NCI-H345 (cell line): Measurements from ENCODE around the gene NLRX1.
A peak's percentile ranks its signal among the peaks of the same experiment; 100 is the strongest.
"Not testable (repeated sequence)": the region's sequence is repeated elsewhere in the genome, so short reads cannot be mapped to it uniquely, and the experiment has no call there.

Source experiments
- DNase-seq: peaks from one replicate; lab custom pipeline; 2025; lab: John Stamatoyannopoulos, UW

Gene NLRX1

GRCh38 chr11:119154178-119154577, 14.3 kb upstream of the NLRX1 start:
- no peak for DNase-seq

DNA sequence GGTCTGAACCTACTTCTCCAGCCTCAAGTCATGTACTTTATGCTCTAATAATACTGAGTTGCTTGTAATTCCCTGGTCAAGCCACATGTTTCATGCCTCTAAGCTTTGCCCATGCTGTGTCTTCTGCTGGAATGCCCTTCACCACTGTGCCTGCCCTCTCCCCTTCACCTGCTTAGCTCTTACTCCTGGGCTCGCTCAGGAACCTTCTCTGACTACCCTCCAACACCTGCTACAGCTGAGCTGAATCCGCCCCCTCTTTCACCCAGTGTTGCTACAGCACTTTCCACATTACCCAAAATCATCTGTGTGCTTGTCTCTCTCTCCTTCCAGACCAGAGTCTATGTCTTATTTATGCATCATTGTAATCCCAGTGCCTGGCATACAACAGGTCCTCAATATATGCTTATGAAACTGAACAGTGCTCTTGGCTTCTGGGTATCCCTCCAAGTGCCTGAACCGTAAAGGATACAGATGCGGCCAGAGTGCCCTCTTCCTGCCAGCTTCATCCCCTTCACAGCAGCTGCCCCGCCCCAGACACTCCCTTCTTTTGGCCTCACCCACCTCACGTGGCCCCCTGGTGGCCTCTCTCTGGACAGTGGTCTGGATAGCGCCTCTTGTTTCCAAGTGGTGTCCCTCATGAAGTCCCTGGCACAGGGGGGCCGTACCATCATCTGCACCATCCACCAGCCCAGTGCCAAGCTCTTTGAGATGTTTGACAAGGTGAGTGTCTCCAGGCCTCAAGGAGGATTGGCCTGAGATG, 12.6 kb upstream of the NLRX1 start:
- no peak for DNase-seq

DNA sequence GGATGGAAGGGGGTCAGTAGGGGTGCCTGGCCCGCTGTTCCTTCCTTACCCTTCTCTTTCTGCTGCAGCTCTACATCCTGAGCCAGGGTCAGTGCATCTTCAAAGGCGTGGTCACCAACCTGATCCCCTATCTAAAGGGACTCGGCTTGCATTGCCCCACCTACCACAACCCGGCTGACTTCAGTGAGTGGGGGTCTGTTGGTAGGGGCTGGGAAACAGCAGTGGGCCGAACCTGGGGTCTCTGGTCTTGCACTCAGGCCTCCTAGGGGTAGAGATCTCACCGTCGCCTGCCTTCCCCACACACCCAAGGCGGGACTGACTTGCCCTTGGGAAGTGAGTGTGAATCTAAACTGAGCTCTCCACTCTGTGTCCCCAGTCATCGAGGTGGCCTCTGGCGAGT, 12.0 kb upstream of the NLRX1 start:
- DNase-seq, result no peak

DNA sequence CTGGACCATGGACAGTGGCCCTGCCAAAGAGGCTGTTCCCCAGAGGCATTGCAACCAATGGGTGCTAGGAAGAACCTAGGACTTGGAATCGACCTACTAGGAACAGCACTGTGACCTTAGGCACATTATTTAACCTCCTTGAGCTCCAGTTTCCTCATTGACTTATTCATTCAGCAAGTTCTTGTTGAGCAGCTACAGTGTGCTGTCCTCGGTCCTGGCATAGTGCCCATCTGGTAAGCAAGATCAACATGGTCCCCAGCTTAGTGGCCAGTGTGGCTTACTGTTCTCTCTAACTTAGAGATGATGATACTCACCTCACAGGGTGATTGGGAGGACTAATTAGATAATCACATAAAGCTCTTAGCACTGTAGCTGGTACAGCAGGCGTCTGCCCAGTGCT, 11.5 kb upstream of the NLRX1 start:
- no peak for DNase-seq

- DNase-seq, result no peak
Observed at GRCh38 chr11:119158467-119158866, 10.1 kb upstream of the NLRX1 start.

GRCh38 chr11:119160151-119160550, 8.4 kb upstream of the NLRX1 start:
- no peak for DNase-seq

DNA sequence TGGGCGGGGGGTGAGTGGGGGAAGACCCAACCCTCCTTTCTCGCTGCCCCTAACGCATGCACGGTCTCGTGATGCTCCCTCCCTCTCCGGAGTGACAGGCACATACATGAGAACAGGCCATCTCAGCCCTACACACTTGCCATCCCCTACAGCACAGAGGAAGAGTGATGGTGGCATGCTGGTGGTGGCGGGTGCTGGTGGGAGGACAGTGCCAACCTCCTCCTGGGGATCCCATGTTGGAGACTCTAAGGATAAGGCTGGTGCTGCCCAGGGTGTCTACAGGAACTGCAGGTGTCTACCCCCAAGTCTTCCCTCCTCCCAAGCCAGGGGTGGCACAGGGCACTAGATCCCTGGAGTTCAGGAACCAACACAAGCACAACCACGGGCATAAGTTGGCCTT, 6.7 kb upstream of the NLRX1 start:
- DNase-seq, result no peak

GRCh38 chr11:119166368-119167076, 2.0 kb upstream of the NLRX1 start:
- no peak for DNase-seq

- DNase-seq, result not testable (repeated sequence)
Observed at GRCh38 chr11:119167077-119167458, 1.5 kb upstream of the NLRX1 start.

DNA sequence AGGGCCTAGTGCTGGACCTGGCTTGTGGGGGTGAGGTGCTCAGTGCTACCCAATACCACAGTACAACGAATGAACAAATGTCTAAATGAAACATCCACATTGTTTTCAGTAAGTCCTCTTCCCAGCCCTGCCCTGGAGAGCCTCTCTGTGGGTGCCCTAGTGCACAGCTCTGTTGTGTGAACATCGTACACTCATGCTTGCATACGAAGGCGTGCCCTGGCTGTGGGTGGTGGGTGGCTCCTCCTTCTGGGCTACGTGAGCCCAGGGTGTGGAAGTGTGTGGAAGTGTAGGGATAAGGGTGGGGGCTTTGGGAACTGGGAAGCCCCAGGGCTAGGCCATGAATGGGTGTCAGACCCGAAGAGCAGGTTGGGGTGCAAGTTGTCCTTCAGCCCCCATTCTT, 592 bp upstream of the NLRX1 start:
- DNase-seq, result no peak

- DNase-seq, result no peak
Observed at GRCh38 chr11:119169282-119169719, 776 bp downstream of the NLRX1 start.

- DNase-seq, result no peak
Observed at GRCh38 chr11:119172513-119172912, 4.0 kb downstream of the NLRX1 start.

DNA sequence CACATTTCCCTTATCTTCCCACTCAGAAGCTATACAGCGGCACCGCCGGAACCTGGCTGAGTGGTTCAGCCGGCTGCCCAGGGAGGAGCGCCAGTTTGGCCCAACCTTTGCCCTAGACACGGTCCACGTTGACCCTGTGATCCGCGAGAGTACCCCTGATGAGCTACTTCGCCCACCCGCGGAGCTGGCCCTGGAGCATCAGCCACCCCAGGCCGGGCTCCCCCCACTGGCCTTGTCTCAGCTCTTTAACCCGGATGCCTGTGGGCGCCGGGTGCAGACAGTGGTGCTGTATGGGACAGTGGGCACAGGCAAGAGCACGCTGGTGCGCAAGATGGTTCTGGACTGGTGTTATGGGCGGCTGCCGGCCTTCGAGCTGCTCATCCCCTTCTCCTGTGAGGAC, 4.9 kb downstream of the NLRX1 start:
- DNase-seq, result no peak

DNA sequence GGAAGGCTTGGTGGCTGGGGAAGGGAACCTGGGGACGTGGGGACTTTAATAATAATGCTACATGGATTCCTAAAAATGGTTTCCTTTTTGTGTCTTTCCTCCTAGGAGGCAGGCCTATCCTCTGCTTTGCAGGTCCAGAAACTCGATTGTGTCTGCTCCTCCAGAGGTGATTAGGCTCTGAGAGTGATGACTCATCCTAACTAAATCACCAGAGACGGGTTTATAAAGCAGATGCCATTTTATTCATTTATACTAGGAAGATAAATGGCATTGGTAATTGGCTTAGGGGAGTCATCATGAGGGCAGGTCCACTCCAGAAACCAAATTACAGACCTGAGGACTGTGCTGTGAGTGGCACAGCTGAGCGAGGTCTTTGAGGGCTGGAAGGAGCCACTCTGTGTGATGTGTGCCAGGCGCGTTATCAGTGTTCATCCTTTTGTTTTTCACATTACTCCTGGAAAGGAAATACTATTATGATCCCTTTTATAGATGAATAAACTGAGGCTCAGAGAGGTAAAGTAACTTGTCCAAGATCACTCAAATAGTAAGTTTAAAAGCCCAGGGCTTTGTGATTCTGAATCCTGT, 7.1 kb downstream of the NLRX1 start:
- DNase-seq, result no peak

DNA sequence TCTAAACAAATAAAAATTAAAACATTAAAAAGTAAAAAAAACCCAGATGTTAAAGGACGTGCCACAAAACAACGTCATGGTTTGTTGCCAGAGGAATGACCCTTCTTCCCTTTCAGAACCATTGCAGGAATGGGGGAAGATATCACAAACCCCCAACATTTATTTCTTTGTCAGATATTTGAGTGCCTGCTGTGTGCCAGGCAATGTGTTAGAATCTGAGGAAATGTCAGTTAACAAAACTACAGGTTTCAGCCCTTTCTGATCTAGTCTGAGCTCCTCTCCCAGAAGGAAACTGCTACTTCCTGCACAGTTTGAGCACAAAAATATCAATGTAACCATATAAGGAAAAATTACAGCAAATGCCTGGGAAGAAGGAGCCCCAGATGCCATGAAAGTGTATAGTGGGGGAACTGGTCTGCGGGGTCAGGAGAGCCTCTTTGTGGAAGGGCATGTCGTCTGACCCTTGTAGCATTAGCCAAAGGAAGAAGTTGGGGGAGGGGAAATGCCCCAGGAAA, 9.7 kb downstream of the NLRX1 start:
- DNase-seq, result no peak

GRCh38 chr11:119179342-119179741, 10.8 kb downstream of the NLRX1 start:
- no peak for DNase-seq

- peak; percentile 92 for DNase-seq
Observed at GRCh38 chr11:119179983-119180382, 11.5 kb downstream of the NLRX1 start.

GRCh38 chr11:119180729-119181676, 12.5 kb downstream of the NLRX1 start:
- DNase-seq, result no peak

- DNase-seq, result no peak
Observed at GRCh38 chr11:119181677-119182412, 13.3 kb downstream of the NLRX1 start.

GRCh38 chr11:119184399-119184798, 15.9 kb downstream of the NLRX1 start:
- not testable (repeated sequence) for DNase-seq

GRCh38 chr11:119185981-119186634, 17.6 kb downstream of the NLRX1 start:
- DNase-seq, result no peak
